Globus pallidus (tissue), 1 donor: ENCODE measurements around the gene TEKT4.
A peak's percentile ranks its signal among the peaks of the same experiment; 100 is the strongest.
"Not testable (repeated sequence)": the region's sequence is repeated elsewhere in the genome, so short reads cannot be mapped to it uniquely, and the experiment has no call there.

Experiments
- DNase-seq: peaks from one replicate; pipeline ENCODE4 v3.0.0-alpha.2; 2015; ENCODE audit warnings: low spot score

The TEKT4 gene

GRCh38 chr2:94871226-94872087, at the start of gene TEKT4:
TSS of gene TEKT4 (plus strand) at chr2:94871430. CDS start at chr2:94871580, 150 bp downstream.
- no peak for DNase-seq

- DNase-seq: not testable (repeated sequence)
Measured at GRCh38 chr2:94839224-94839623, 32.0 kb upstream of the TEKT4 start.

GRCh38 chr2:94856856-94857255, 14.4 kb upstream of the TEKT4 start:
- not testable (repeated sequence) for DNase-seq

- not testable (repeated sequence) for DNase-seq
Measured at GRCh38 chr2:94857367-94858162, 13.7 kb upstream of the TEKT4 start.

- not testable (repeated sequence) for DNase-seq
Measured at GRCh38 chr2:94858163-94858888, 12.9 kb upstream of the TEKT4 start.

- no peak for DNase-seq
Measured at GRCh38 chr2:94861308-94862152, 9.7 kb upstream of the TEKT4 start.

- not testable (repeated sequence) for DNase-seq
Measured at GRCh38 chr2:94862903-94863302, 8.3 kb upstream of the TEKT4 start.

- DNase-seq: no peak
Measured at GRCh38 chr2:94869131-94869530, 2.1 kb upstream of the TEKT4 start.

GRCh38 chr2:94869552-94870439, 1.4 kb upstream of the TEKT4 start:
- DNase-seq: no peak

- DNase-seq: no peak
Measured at GRCh38 chr2:94870440-94871225, 597 bp upstream of the TEKT4 start.

GRCh38 chr2:94872088-94872618, 923 bp downstream of the TEKT4 start:
- no peak for DNase-seq

GRCh38 chr2:94872676-94873361, 1.6 kb downstream of the TEKT4 start:
- no peak for DNase-seq

- DNase-seq: no peak
Measured at GRCh38 chr2:94873362-94874276, 2.4 kb downstream of the TEKT4 start.

- DNase-seq: peak; percentile 5
Measured at GRCh38 chr2:94874277-94874997, 3.2 kb downstream of the TEKT4 start.

GRCh38 chr2:94875064-94875819, 4.0 kb downstream of the TEKT4 start:
- DNase-seq: no peak
